RPMI7951 (cell line): ENCODE data around the gene PLD2. TPM values are rescaled to one million over a fixed set of nuclear protein-coding genes. Genes with fewer than 3 reads are reported as not detected.

ENCODE experiments used
- DNase-seq: peaks from one replicate; pipeline ENCODE4 v3.0.0-alpha.2; 2012; ENCODE audit warnings: low read depth
- total RNA-seq: library from RNA; depleted of rRNA; stranded (reverse); fragments of >200 nt; shearing (Covaris generic); gene quantifications from 2 replicates; pipeline ENCODE4 v1.2.3, GENCODE V29; 2014

Gene PLD2
- total RNA-seq, 1 experiment from 2014 or later: 12.1 TPM

GRCh38 chr17:4833941-4834680 is 27.2 kb downstream of the PLD2 start:
- DNase-seq: peak; percentile 40

- DNase-seq: no peak
These were observed 27.7 kb downstream of the PLD2 start for GRCh38 chr17:4834681-4835020.

- no peak for DNase-seq
These were observed 29.3 kb downstream of the PLD2 start for GRCh38 chr17:4836221-4836620.

DNA sequence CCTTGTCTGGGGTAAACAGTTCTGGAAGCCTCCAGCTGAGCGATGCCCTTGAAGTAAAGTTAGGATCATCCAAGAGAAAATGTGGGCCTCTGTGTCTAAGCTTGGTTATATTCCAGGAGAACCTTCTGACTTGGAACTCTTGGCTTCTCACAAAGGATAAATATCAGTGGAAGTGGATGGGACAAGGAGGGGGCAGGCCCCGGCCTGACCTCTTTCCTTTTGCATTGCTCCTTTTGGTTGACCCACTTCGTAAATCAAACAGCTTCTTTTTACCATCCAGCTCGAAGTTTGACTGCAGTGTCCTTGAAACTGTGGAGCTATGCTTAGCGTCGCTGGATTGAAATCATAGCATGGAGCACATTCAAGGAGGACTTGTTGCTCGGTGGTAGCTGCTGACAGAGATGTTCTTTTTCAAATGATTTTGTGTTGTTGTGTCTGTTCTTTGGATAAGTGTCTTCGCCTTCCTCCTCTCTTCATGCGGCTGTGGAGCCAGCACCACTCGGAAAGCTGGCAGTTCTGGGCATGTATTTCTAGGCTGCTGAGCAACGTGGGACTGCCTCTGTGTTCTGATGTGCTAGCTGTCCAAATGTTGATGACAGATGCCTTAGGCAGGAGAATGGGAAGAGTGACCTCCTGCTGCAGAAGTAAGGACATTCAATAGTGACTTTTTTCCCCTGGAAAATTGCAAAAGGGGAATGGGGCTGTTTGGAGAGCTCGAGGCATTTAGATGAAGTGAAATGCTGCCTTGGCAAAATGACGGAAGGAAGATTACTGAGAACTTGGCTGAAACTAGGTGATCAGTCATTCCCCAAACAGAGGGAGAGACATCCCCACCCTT is 30.7 kb downstream of the PLD2 start:
- DNase-seq: no peak

DNA sequence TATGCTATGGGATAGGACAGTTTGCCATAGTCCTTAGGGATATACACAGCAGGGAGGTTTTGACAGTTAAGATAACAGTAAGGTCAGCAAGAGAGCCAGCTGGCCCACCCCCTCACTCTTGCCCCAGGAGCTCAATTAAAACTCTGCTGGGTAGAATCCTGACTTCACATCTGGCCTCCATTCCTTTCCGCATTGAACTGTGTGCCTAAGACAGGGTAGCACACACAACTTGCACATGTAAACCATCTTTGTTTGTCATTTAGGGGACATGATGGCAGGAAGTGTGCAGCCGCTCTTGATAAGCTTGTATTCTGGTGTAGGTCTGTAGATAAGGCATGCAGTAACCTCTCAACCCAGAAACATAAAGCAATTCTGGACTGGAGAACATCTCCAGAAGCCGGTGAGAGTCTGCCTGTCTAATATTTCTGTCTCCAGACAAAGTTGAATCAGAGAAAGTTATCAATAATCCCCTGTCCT is 31.4 kb downstream of the PLD2 start:
- DNase-seq: no peak

- DNase-seq: no peak
These were observed 32.3 kb downstream of the PLD2 start for GRCh38 chr17:4839221-4839620.

- no peak for DNase-seq
These were observed 33.3 kb downstream of the PLD2 start for GRCh38 chr17:4839965-4840892.

GRCh38 chr17:4840893-4841242 is 33.9 kb downstream of the PLD2 start:
- DNase-seq: no peak

GRCh38 chr17:4842376-4842775 is 35.4 kb downstream of the PLD2 start:
- DNase-seq: no peak

GRCh38 chr17:4843321-4844000 is 36.5 kb downstream of the PLD2 start:
- DNase-seq: no peak

DNA sequence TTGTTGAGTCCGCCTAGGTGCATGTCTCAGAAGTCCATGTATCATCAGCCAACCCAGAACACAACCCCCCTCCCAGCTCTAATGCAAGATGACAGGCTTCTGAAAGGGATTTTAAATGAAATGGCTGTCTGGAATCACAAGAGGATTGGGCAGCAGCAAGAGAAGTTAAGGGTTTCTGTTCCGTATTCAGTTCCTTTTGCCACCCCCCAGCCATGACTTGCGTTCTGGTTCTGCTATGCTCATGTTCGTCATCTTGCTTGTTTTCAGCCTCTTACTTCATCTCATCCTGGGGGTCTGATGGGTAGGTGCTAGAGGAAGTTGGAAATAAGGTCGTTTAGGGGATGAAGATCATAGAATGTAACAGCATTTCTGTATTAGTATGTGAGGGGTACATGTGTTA is 38.2 kb downstream of the PLD2 start:
- DNase-seq: no peak

GRCh38 chr17:4846635-4847390 is 39.9 kb downstream of the PLD2 start:
- no peak for DNase-seq

GRCh38 chr17:4849011-4849536 is 42.1 kb downstream of the PLD2 start:
- DNase-seq: no peak

DNA sequence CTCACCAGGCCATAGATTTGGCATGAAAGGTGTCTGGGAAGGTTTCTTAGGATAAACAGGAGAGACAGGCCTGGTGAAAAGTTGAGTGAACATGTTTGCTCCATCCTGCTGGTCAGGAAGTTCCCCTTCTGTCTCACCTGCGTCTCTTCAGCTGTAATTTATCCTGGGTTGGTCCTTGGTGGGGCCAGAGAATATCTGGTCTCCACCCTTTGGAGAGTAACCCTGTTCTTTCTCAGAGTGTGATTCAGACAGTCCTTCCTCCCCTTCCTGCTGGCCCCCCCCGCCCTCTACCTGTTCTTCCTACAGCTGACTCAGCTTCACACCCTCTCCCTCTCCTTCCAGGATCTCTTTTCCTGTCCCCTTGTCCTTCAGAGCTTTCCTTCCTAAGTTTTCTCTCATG is 43.3 kb downstream of the PLD2 start:
- DNase-seq: no peak

DNA sequence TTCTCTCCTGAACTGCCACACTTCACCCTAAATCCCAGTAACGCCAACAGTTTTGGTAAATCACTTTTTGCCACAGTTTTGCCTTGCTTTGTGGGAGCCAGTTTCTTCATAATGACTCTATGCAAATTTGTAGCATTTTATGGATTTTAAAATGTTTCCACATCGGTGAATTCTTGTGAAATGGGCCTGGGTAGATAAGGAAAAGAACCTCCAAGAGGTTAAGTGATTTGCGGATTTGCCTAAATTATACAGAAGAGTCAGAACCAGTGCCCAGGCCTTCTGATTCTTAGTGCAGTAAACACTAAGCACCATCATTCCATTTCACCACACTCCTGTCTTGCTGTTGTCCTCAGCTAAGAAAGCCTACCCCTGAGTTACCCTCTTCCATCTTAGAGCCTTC is 44.1 kb downstream of the PLD2 start:
- DNase-seq: no peak

DNA sequence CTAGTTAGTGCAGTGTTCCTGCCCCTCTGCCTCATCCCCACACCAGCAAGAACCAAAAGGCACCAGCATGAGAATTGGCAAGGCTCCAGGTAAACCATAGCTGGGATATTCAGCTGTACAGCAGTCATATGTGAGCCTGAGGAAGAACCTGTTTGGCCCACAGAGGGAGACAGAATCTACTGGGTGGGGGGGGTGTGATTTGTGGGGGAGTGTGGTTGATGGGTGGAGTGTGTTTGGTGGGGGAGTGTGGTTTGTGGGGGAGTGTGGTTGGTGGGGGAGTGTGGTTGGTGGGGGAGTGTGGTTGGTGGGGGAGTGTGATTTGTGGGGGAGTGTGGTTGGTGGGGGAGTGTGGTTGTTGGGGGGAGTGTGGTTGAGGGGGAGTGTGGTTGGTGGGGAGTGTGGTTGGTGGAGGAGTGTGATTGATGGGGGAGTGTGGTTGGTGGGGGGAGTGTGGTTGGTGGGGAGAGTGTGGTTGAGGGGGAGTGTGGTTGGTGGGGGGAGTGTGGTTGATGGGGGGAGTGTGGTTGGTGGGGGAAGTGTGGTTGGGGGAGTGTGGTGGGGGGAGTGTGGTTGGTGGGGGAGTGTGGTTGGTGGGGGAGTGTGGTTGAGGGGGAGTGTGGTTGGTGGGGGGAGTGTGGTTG is 45.7 kb downstream of the PLD2 start:
- peak; percentile 11 for DNase-seq

DNA sequence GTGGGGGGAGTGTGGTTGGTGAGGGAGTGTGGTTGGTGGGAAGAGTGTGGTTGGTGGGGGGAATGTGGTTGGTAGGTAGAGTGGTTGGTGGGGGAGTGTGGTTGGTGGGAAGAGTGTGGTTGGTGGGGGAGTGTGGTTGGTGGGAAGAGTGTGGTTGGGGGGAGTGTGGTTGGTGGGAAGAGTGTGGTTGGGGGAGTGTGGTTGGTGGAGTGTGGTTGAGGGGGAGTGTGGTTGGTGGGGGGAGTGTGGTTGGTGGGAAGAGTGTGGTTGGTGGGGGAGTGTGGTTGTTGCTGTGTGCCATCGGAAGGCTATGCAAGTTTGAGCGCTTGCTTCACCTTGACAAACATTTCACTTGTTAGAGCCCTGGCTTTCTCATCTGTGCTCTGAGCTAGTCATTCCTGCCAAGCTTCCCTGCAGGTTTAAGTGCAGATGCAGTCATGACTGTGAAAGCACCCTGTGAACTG is 46.3 kb downstream of the PLD2 start:
- DNase-seq: no peak

GRCh38 chr17:4854111-4854681 is 47.2 kb downstream of the PLD2 start:
- no peak for DNase-seq

DNA sequence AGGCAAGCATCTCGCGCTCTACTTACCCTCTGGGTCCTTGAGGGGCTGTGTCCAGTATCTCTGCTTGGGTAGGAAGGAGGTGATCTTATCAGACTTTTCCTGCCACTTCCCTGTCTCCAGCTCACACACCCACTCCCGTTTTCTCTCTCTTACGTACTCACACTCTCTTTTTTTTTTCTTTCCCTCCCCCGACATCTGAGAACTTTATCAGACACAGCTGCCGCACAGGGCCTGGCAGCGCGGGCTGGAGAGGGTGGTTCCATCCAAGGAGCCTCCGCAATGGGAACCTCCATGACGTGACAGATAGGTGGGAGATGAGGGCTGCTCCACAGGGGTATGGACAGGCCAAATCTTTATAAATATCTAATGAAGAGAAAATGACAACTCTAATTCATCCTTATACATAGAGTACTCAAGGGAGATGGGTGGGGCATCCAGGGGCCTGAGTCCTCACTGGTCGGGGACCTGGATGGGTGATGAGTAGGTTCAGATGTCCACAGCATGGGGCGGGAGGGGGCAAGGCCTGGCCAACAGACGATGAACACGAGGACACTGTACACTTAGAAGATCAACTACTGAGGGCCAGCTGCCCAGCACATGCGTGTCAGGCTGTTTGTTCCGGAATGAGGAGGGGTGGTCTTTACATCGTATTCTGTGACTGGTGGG is 49.5 kb downstream of the PLD2 start:
- DNase-seq: no peak
